DMS153 (cell line): ENCODE measurements around the gene GLTP.
A peak's percentile ranks its signal among the peaks of the same experiment; 100 is the strongest.
"Not testable (repeated sequence)": the region's sequence is repeated elsewhere in the genome, so short reads cannot be mapped to it uniquely, and the experiment has no call there.

Source experiments
- DNase-seq: peaks from one replicate; lab custom pipeline; 2025; lab: John Stamatoyannopoulos, UW

Gene GLTP

GRCh38 chr12:109880043-109880931 is at the start of gene GLTP:
Gene GLTP, minus strand, starts transcription at chr12:109880541. Its CDS starts 167 bp downstream, at chr12:109880374.
- DNase-seq: peak; percentile 67

DNA sequence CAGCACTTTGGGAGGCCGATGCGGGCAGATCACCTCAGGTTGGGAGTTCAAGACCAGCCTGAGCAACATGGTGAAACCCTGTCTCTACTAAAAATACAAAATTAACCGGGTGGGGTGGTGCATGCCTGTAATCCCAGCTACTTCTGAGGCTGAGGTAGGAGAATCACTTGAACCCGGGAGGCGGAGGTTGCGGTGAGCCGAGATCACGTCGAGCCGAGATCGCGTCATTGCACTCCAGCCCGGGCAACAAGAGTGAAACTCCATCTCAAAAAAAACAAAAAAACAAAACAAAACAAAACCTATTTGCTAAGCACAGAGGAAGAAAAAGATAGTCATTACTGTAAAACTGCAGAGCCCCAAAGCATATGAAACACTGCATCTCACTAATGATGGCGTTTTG is 49.0 kb upstream of the GLTP start:
- not testable (repeated sequence) for DNase-seq

DNA sequence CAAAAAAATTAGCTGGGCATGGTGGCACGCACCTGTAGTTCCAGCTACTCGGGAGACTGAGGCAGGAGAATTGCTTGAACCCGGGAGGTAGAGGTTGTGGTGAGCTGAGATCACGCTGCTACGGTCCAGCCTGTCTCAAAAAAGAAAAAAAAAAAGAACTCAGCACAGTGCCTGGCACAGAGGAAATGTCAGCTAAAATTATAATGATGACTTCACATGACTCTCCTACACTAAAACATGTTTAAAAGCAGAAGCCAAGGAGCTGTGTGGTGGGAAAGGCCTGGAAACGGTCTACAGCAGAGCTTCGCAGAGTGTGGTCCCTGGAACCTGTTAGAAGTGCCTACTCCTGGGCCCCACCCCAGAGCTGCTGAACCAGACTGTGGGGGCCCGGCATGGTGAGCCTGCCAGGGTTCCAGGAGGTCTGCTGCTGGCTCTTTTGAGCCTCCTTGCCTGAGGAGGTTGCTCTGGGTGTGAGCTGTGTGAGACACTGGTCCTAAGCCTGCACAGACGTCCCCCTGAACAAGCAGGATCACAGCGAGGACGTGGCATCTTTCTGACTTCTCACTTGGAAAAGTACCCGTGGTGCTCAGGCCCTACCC is 47.8 kb upstream of the GLTP start:
- no peak for DNase-seq

DNA sequence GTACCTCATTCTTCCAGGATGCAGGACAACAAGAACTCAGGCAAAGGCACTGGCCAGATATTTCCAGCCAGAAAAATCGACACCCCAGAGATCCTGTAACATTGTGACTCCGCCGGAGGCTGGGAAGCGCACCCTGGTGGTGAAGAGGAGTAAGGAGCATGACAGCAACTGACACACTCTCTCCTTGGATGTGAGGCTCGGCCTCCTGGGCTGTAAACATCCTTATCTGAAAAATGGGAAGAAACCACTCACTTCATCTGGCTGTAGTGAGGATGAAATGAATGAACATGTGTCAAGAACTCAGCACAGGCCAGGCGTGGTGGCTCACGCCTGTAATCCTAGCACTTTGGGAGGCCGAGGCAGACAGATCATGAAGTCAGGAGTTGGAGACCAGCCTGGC is 47.3 kb upstream of the GLTP start:
- no peak for DNase-seq

- no peak for DNase-seq
Measured at GRCh38 chr12:109926488-109927210, 46.3 kb upstream of the GLTP start.

DNA sequence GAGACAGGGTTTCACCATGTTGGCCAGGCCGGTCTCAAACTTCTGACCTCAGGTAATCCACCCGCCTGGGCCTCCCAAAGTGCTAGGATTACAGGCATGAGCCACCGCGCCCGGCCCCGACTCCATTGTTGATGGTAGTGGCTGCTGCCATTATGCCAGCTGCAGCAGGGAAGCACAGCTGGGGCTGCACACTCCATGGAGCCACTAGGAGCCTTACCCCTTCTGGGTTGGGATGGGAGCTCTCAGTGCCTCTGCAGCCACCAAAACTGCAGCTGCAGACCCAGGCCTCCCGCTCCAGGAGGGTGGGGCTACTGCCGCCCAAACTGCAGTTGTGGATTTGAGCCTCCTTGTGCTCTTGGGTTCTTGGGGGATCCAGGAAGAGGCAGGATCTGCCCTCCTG is 45.7 kb upstream of the GLTP start:
- no peak for DNase-seq

- no peak for DNase-seq
Measured at GRCh38 chr12:109925185-109925840, 45.0 kb upstream of the GLTP start.

DNA sequence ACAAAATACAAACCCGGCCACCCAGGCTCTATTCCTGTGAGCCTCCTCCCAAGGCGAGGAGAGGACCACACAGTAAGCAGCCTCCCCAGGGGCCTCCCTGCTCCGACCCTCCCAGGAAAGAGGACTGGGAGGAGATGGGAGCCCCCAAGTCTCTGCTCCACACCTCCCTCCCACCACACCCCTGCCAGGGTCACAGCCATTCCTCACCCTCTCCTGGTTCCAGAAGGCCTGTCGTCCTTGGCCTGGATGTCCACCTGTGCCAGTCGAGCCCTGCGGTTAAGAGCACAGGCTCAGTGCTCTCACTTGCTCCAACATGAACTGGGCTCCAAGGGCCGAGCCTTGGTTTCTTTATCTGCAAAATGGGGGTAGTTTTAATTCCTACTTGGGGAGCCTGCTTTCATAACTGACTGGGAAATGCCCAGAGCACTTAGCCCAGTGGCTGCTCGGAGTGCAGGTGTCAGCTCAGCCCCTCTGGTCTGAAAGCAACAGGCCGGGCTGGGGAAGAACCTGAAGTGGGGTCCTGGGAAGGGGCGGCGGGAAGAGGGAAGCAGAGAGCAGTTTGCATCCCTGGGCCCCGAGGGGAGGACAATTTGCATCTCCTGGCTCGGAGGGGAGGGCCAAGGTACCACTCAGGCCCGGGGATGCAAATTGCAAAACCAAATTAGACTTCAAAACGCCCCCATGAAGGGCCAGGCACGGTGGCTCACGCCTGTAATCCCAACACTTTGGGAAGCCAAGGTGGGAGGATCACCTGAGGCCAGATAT is 43.3 kb upstream of the GLTP start:
- DNase-seq: no peak

- no peak for DNase-seq
Measured at GRCh38 chr12:109923038-109923437, 42.7 kb upstream of the GLTP start.

- DNase-seq: no peak
Measured at GRCh38 chr12:109921982-109922381, 41.6 kb upstream of the GLTP start.

DNA sequence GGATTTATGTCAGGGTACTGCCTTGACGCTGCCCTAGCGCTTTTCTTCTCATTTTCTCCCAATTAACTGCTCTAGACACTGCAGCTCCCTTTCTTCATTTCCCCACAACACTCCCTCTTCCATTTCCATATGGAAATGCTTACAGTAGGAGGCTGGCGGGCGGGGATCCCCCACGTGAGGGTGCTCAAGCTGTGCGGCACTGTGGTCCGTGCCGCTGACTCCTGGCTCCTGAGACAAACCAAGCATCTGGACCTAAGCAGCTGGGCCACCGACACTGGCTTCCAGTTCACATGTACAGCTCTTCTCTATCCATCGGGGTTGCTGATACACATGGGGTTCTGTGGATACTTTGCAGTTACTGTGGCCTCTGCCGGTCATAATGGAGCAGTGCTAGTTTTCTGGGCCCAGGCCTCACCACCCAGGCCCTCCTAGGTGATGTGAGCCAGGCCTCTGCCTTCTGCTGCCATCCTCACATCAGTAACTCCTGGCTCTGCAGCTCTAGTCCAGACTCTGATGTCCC is 40.0 kb upstream of the GLTP start:
- DNase-seq: no peak

DNA sequence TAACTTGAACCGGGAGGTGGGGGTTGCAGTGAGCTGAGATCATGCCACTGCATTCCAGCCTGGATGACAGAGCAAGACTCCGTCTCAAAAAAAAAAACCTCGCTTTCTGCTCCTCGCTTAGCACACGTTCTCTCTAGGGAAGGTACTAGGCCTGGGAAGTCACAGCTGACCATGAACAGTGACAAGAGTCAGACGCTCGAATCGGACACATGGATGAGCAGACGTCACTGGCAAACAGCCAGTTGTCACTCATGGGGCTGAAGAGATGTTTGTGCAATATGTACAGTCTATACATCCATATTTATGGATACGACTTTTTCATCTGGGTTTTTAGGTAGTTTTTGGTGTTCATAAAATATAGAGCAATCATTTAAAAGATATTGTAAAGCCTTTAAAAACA is 39.1 kb upstream of the GLTP start:
- DNase-seq: no peak

GRCh38 chr12:109916045-109916444 is 35.7 kb upstream of the GLTP start:
- DNase-seq: no peak

DNA sequence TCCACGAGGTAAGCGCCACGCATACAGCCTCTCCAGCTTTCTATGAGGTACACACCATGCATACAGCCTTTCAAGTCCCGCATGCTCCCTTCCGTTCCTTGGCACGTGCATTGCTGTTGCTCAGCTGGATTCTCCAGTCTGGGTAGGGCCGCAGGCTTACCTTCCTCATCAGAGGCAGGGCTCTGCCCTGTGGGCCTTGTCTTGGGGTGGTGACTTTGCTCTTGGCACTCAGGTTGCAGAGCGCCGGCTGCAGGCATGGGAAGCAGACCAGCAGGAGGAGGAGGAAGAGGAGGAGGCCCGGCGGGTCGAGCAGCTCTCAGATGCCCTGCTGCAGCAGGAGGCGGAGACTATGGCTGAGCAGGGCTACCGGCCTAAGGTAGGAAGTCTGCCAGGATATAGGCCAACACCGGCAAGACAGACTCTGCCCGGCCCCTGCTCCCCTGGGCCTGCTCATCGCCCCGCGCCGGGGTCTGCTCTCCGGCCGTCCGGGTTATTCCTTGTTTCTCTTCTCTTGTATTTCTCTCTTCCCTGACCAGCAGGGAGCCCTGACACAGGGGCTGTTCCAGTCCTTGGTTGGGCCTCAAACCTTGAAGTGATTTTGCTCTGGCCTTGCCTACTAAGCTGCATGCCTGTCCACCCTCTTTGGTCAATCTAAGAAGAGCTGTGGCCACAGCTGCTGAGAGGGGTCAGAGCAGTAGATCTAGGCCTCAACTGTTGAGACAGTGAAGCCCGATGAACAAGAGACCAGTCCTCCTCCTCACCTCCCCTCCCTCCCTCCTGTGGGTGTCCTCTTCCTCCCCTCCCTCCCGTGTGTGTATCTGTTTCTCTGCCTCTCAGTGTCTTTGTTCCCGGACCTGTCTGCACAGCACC is 35.1 kb upstream of the GLTP start:
- no peak for DNase-seq

GRCh38 chr12:109914461-109914860 is 34.1 kb upstream of the GLTP start:
- no peak for DNase-seq

DNA sequence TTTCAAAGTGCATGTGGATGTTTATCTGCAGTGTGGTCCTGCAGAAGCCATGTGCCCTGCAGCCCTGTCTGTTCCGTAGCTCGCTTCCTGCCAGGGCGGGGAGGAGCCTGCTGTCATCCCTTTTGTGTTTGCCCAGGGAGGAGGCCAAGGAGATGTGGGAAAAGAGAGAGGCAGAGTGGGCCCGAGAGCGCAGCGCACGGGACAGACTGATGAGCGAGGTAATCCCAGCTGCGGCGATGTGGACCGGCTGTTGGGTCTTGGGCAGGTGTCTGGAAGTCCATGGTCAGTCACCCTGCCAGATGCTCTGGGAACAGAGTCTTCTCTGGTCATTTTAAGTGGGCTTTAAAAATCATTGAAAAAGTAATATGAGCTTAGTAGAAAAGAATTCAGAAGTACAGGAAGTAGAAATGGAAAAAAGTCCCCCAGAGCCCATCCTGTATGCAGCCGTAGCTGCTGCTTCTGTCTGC is 32.5 kb upstream of the GLTP start:
- no peak for DNase-seq

DNA sequence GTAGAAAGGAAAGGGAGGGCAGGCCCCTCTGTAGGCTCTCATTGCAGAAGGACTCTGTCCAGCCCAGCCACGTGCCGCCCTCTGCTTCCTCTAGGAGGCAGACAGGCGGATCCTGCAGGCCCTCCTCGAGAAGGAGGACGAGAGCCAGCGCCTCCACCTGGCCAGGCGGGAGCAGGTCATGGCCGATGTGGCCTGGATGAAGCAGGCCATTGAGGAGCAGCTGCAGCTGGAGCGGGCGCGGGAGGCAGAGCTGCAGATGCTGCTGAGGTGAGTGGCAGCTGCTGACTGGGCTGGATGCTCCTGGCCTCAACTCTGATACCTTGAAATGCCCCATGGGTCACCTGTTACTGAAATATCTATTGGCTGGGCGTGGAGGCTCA is 30.6 kb upstream of the GLTP start:
- DNase-seq: no peak

DNA sequence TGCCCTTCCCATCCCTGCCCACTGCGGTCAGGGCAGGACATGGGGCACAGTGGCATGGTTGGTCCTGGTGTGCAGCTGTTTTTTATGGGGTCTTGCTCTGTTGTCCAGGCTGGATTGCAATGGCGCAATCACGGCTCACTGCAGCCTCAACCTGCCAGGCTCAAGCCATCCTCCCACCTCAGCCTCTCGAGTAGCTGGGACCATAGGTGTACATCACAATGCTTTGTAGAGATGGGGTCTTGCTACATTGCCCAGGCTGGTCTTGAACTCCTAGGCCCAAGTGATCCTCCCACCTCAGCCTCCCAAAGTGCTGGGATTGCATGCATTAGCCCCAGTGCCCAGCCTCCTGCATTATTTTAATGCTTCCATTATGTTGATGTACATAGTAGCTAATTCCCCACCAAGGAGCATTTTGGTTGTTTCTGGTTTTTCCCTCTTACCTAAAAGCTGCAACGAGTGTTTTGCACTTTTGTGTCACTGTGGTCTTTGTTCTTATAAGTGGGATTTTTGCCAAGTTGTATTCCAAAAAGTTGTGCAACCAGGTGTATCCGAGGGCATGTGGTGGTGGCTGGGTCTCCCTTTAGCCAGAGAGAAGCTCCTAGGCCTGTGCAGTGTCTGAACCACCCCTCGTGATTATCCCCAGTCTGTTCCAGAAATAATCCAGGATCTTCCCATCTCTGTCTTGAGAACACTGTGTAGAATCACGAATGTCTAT is 30.1 kb upstream of the GLTP start:
- no peak for DNase-seq

DNA sequence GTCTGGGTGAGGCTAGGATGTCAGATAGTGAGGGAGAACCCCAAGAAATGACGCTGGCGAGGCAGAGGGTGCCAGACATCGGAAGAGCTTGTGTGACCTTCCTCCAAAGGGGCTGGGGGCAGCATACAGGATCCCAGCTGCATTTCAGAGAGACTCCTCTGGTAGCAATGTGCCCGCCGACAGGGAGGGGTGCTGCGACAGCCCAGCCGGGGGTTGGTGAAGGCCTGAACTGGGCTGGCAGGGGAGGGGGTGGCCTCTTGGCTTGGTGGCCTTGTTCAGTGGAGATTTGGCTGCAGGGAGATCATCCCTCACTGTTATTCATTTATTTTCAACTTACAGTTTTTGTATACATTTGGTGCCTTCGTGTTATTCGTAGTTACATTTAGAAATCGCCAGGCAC is 25.0 kb upstream of the GLTP start:
- no peak for DNase-seq
